ENCODE results near the gene LSAMP. TPM values are rescaled to one million over a fixed set of nuclear protein-coding genes. Genes with fewer than 3 reads are reported as not detected.

Gene LSAMP
- total and polyA plus RNA-seq, 2 of the 4 experiments (the other 2 are of a cell fraction): 7.9 to 8.0 TPM

DNA sequence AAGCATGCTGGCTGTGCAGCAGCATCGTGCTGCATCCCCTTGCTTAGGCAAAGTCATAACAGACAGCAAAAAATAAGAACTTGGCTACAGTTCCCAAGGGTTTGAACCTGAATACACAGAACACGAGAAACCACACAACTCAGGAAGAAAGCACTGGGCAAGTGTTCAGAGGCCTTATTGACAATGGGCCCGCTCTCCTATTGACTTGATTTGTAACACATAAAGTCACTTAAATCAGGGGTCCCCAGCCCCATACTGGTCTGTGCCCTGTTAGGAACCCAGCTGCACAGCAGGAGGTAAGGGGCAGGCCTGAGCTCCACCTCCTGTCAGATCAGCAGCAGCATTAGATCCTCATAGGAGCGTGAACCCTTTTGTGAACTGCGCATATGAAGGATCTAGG is 145.1 kb downstream of the LSAMP start:
- no peaks in the 10 kb centered on the region for H4K20me1 ChIP-seq (ENCODE audit: insufficient read depth, low read length)
- no peak overlapping the region for H3K56ac ChIP-seq (ENCODE audit: extremely low read depth, insufficient read depth, low read length)
- no peak for DNase-seq
- H2AK5ac ChIP-seq (ENCODE audit: low read depth, low read length): no peak overlapping the region
- no peak overlapping the region for H3K23ac ChIP-seq (ENCODE audit: low read depth, low read length)
- no peak overlapping the region for H3K4ac ChIP-seq (ENCODE audit: low read depth, low read length)
- H2AK9ac ChIP-seq (replicated peaks; ENCODE audit: low read depth, low read length, poor library complexity): no peak overlapping the region
- H3K27me3 ChIP-seq (ENCODE audit: control insufficient read depth, insufficient read depth, low read length): no peaks in the 10 kb centered on the region
- no peaks in the 10 kb centered on the region for H3K79me1 ChIP-seq (ENCODE audit: low read depth in 1 of 2, low read length in 2 of 2)
- no peak overlapping the region for H3K4me3 ChIP-seq (ENCODE audit: insufficient read depth, low read depth, low read length)
- no peak overlapping the region for H2BK15ac ChIP-seq (ENCODE audit: low read depth, low read length)
- H2BK20ac ChIP-seq (ENCODE audit: low read depth, low read length): no peak overlapping the region
- CTCF ChIA-PET: no interaction called here
- H3K4me1 ChIP-seq (ENCODE audit: control insufficient read depth, insufficient read depth, low read length): peaks cover 3% of the 10 kb centered on the region; the same call in 1 of the 2 replicates
- H3K27ac ChIP-seq (ENCODE audit: insufficient read depth, low read length): no peak overlapping the region
- no peak overlapping the region for H4K8ac ChIP-seq (ENCODE audit: low read depth in 2 of 2, low read length in 2 of 2)
- intact Hi-C loops (cut with micrococcal nuclease): no loop called here
- H3K4me2 ChIP-seq (ENCODE audit: low read depth, low read length): no peak overlapping the region
- TF ChIP-seq CEBPB (IDR thresholded peaks at IDR 0.05; ENCODE audit: low read depth, low read length) (no peak), RCOR1 (IDR thresholded peaks at IDR 0.05; ENCODE audit: insufficient replicate concordance, low read length) (no peak), POLR2A (IDR thresholded peaks at IDR 0.05; ENCODE audit: low read depth, low read length) (no peak), SMC3 (IDR thresholded peaks at IDR 0.05; ENCODE audit: low read depth, low read length) (no peak), FOS (IDR thresholded peaks at IDR 0.05; ENCODE audit: low read depth, low read length) (no peak), MAZ (IDR thresholded peaks at IDR 0.05; ENCODE audit: borderline replicate concordance, low read depth, low read length) (no peak), MXI1 (IDR thresholded peaks at IDR 0.05; ENCODE audit: borderline replicate concordance, low read depth, low read length) (no peak), RAD21 (IDR thresholded peaks at IDR 0.05; ENCODE audit: low read length) (no peak), BHLHE40 (IDR thresholded peaks at IDR 0.05; ENCODE audit: low read depth, low read length) (no peak), NFE2L2 (IDR thresholded peaks at IDR 0.05; ENCODE audit: low read depth, low read length) (no peak), CHD1 (IDR thresholded peaks at IDR 0.05; ENCODE audit: low read depth, low read length) (no peak), RFX5 (IDR thresholded peaks at IDR 0.05; ENCODE audit: low read depth, low read length) (no peak), MAFK (IDR thresholded peaks at IDR 0.05; ENCODE audit: low read depth, low read length) (no peak)
- TF ChIP-seq, protein P1, sequence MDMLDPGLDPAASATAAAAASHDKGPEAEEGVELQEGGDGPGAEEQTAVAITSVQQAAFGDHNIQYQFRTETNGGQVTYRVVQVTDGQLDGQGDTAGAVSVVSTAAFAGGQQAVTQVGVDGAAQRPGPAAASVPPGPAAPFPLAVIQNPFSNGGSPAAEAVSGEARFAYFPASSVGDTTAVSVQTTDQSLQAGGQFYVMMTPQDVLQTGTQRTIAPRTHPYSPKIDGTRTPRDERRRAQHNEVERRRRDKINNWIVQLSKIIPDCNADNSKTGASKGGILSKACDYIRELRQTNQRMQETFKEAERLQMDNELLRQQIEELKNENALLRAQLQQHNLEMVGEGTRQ (IDR thresholded peaks at IDR 0.05; ENCODE audit: low read depth, low read length): no peak
- TF ChIP-seq, protein P2, sequence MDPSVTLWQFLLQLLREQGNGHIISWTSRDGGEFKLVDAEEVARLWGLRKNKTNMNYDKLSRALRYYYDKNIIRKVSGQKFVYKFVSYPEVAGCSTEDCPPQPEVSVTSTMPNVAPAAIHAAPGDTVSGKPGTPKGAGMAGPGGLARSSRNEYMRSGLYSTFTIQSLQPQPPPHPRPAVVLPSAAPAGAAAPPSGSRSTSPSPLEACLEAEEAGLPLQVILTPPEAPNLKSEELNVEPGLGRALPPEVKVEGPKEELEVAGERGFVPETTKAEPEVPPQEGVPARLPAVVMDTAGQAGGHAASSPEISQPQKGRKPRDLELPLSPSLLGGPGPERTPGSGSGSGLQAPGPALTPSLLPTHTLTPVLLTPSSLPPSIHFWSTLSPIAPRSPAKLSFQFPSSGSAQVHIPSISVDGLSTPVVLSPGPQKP (IDR thresholded peaks at IDR 0.05; ENCODE audit: borderline replicate concordance, low read depth, low read length): no peak
- TF ChIP-seq, protein P3, sequence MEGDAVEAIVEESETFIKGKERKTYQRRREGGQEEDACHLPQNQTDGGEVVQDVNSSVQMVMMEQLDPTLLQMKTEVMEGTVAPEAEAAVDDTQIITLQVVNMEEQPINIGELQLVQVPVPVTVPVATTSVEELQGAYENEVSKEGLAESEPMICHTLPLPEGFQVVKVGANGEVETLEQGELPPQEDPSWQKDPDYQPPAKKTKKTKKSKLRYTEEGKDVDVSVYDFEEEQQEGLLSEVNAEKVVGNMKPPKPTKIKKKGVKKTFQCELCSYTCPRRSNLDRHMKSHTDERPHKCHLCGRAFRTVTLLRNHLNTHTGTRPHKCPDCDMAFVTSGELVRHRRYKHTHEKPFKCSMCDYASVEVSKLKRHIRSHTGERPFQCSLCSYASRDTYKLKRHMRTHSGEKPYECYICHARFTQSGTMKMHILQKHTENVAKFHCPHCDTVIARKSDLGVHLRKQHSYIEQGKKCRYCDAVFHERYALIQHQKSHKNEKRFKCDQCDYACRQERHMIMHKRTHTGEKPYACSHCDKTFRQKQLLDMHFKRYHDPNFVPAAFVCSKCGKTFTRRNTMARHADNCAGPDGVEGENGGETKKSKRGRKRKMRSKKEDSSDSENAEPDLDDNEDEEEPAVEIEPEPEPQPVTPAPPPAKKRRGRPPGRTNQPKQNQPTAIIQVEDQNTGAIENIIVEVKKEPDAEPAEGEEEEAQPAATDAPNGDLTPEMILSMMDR (conservative IDR thresholded peaks at IDR 0.05; ENCODE audit: low read depth, low read length): no peak
- no CpG with 5 or more reads among the region's 5 CpGs for WGBS, 2 experiments (ENCODE audit: extremely low coverage in 2 of 2, insufficient read length in 1 of 2)
- no peak overlapping the region for H4K5ac ChIP-seq (ENCODE audit: low read depth, low read length)
- dilution Hi-C loops (cut with HindIII; ENCODE audit: low sequenced_read_pairs, unreplicated experiment): no loop called here
- BruUV-seq (replicated peaks): no TSS peak
- in situ Hi-C loops (cut with MboI; ENCODE audit: low sequenced_read_pairs): no loop called here
- H2BK5ac ChIP-seq (ENCODE audit: low read depth, low read length, poor library complexity, severe bottlenecking): no peak overlapping the region
- POLR2A ChIA-PET (ENCODE audit: unreplicated experiment): no interaction called here
- H3K9me1 ChIP-seq (ENCODE audit: insufficient read depth, low read length): no peaks in the 10 kb centered on the region
- no peak overlapping the region for H3K18ac ChIP-seq (ENCODE audit: low read depth, low read length)
- H3K9me3 ChIP-seq (ENCODE audit: control insufficient read depth, insufficient read depth, low read length): no peaks in the 10 kb centered on the region
- no peak overlapping the region for H3K14ac ChIP-seq (replicated peaks; ENCODE audit: low read depth, low read length)
- ATAC-seq (ENCODE audit: low read depth): no peak
- no peak overlapping the region for H3K9ac ChIP-seq (ENCODE audit: low read depth, low read length)
- H2AFZ ChIP-seq (replicated peaks; ENCODE audit: low read length, poor library complexity): no peak overlapping the region
- no peaks in the 10 kb centered on the region for H3K36me3 ChIP-seq (ENCODE audit: control insufficient read depth, insufficient read depth, low read length)
- no peak overlapping the region for H4K91ac ChIP-seq (ENCODE audit: insufficient read depth, low read depth, low read length)
- no peak overlapping the region for H2BK120ac ChIP-seq (ENCODE audit: low read depth, low read length)
